Measurements from ENCODE around the gene CREG1.

DNA sequence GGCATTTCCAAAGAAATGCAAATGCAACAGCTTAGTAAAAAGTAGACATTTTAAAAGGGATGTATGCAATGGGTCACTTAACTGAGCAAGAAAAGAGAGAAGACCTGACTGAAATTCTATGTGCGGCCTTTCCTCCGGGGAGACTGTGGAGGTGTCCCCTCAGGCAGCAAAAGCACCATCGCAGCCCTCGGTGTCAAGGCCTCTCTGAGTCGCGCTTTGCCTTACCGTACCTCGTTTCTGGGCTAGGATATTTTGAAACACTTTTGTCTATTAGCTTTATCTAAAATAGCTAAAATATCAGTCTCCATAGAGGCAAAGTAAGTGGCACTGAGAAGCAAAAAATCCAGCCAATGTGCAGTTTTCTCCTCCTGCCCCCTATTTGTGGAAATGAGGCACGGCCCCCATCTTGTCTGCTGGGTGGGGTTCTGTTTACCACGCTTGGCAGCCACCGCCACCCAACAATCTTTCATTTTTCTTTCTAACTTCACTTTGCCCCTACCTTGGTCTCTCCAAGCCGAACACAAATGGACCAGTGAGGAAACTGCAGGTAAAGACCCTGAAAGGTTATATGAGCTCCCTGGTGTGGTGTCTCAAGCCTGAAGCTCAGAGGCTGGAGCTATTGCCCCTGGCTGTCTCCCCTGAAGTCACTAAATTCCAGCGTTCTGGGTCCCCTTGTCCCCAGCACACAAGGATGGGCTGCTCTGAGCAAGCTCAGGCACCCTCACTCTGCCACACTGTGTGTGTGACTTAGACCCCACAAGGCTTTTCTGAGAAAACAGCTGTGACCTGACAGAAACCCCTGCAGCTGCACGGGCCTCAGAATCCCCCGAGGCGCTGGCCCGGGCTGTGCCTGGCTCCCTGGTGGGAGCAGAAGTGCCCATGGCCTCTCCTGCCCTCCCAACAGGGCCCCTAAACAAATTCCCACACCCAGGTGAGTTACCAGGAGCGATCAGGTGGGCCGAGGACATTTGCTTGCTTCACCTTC lies 36.9 kb downstream of the CREG1 start:
- TF ChIP-seq EZH2 (IDR thresholded peaks at IDR 0.05) = no peak
- no peak for TF ChIP-seq POLR2AphosphoS5 (IDR thresholded peaks at IDR 0.05; ENCODE audit: borderline replicate concordance, low read depth, low read length)
- TF ChIP-seq FOXP2 (optimal IDR thresholded peaks at IDR 0.05; ENCODE audit: control extremely low read depth, extremely low read length, insufficient read depth) = no peak

Measured in SK-N-MC (cell line).